Germinal center (tissue), 1 donor: ENCODE results near the gene PDCL3.

ENCODE experiments used
- DNase-seq: peaks from one replicate; pipeline ENCODE4 v3.0.0; 2012; ENCODE audit warnings: mixed read lengths, low spot score

PDCL3 gene

GRCh38 chr2:100560216-100560830 lies 2.5 kb upstream of the PDCL3 start:
- DNase-seq = no peak

DNA sequence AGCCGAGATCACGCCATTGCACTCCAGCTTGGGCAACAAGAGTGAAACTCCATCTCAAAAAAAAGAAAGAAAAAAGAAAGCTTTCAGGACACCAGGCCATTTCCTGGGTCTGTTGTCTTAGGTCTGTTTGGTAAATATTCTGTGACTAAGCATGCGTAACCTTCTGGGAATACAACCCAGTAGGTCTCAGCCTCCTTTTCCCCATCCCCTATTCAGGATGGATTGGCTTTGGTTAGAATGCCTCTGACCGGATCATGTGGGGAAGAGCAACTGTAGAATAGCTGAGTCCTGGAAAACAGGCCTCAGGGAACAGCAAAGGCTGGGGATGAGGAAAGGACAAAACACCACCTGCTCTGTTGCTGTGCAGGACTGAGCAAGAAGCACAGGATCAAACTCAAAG lies 1.6 kb upstream of the PDCL3 start:
- no peak for DNase-seq

DNA sequence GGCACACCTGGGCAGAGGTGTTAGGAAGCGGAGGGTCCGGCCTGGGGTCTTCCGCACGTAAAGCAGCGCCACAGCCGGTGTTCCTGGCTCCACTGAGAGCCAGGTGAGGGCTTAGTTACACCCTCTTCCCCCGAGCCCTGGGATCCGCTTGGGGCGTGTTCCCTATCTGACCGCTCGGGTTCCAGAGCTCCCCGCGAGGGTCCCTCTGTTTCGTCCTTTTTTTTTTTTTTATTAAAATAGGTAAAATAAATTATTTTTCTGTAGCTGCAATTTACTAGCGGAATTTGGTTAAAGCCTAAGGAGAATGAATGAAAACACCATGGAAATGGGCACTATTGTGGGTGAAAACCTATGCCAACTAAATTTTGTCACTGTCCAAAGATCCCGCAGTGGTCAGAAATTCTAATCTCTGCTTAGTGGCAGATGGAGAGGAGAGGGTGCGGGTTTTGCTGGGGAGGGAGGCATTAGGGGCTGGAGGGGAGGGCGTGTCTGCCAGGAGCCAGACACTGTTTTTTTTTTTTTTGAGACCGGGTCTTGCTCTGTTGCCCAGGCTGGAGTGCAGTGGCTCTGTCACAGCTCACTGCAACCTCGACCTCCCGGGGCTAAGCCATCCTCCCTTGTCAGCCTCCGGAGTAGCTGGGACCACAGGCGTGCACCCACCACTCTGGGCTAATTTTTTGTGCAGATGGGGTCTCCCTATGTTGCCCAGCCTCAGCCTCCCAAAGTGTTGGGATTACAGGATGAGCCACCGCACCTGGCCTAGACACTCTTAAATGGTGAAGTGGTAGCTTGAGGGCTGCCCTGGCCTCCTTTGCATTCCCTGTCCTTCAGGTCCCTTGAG lies 834 bp downstream of the PDCL3 start:
- no peak for DNase-seq

- no peak for DNase-seq
Measured at GRCh38 chr2:100568989-100569388, 6.2 kb downstream of the PDCL3 start.

- DNase-seq = no peak
Measured at GRCh38 chr2:100571668-100572067, 8.9 kb downstream of the PDCL3 start.

- no peak for DNase-seq
Measured at GRCh38 chr2:100577777-100578176, 15.0 kb downstream of the PDCL3 start.

DNA sequence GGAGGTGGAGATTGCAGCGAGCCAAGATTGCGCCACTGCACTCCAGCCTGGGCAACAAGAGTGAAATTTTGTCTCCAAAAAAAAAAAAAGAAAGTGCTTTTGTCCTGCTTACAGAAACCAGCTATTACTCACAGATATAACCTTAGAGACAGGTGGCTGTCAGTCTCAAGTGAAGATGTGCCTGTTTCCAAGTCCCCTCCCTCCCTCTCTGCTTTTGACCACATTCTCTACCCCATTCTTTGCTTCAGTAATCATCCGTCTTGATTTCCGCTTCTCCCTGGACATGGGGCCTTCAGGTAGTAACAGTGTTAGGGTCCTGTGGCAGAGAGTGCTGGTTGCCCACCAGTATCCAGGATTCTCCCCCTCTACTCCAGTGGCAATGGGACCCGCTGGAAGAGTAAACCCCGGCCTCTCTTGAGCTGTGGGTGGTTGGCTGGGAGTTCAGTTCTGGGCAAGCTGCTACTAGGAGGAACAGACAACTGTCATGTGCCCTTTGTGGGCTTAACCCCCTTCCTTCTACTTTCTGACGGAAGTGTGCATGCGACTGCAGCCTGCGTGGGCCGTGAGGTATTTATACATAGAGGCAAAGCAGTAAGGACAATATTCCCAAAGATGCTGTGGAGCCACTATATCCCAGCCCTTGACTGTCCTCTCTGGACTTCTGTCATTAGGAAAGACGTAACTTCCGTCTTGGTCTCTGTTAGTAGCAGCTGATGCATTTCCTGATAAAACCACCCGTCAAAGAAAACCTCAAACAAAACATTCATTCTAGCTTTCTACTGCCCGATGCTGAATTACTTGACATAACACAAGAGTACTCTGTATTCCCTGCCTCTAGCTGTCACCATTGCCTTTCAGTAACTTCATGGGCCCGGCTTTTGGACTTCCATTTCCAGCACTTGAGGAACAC lies 17.8 kb downstream of the PDCL3 start:
- DNase-seq = peak; percentile 52

GRCh38 chr2:100581277-100581612 lies 18.5 kb downstream of the PDCL3 start:
- DNase-seq = no peak

- no peak for DNase-seq
Measured at GRCh38 chr2:100584816-100585215, 22.0 kb downstream of the PDCL3 start.

DNA sequence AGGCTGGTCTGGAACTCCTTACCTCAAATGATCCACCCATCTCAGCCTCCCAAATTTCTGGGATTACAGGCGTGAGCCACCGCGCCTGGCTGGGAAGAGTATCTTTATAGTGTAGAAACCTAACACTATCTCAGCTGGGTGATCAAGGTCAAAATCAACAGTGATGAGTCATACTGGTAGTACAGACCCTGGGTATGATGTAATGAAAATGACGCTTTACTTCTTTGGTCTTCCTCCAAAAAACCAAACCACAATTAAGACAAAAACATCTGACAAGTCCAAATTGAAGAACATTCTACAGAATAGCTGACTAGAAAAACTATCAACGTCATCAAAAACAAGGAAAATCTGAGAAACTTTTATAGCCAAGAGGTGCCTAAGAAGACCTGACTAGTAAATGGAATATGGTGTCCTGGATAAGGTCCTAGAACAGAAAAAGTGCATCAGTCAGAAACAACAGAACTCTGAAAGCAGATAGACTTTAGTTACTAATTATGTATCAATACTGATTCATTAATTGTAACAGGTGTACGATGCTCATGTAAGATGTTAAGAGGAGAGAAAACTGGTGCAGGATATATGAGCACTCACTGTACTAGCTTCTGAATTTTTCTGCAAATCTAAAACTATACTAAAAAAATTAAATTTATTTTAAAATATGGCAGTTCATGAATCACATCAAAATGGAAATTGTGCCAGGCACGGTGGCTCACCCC lies 25.4 kb downstream of the PDCL3 start:
- no peak for DNase-seq

GRCh38 chr2:100589527-100589926 lies 26.7 kb downstream of the PDCL3 start:
- DNase-seq = no peak

GRCh38 chr2:100592226-100592625 lies 29.4 kb downstream of the PDCL3 start:
- no peak for DNase-seq

GRCh38 chr2:100596465-100596864 lies 33.7 kb downstream of the PDCL3 start:
- DNase-seq = no peak

- DNase-seq = no peak
Measured at GRCh38 chr2:100599566-100599965, 36.8 kb downstream of the PDCL3 start.

DNA sequence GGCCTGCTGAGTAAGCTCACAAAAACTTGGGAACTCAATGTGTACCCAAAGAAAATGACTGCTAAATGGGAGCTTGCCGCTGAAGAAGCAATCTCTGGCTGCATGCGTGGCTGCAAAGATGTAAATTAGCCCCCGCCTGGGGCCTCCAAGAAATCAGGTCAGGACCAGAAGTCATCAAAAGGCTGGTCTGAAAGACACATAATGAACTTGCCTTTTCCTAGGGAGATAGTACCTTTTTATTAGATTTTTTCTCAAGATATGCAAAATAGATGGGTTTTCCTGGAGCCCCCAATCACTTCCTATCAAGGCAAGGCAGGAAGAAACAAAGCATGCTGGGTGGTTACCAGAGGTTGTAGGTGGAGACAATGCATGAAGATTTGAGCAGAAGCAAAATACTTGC lies 38.9 kb downstream of the PDCL3 start:
- peak; percentile 19 for DNase-seq

GRCh38 chr2:100603414-100603813 lies 40.6 kb downstream of the PDCL3 start:
- no peak for DNase-seq

DNA sequence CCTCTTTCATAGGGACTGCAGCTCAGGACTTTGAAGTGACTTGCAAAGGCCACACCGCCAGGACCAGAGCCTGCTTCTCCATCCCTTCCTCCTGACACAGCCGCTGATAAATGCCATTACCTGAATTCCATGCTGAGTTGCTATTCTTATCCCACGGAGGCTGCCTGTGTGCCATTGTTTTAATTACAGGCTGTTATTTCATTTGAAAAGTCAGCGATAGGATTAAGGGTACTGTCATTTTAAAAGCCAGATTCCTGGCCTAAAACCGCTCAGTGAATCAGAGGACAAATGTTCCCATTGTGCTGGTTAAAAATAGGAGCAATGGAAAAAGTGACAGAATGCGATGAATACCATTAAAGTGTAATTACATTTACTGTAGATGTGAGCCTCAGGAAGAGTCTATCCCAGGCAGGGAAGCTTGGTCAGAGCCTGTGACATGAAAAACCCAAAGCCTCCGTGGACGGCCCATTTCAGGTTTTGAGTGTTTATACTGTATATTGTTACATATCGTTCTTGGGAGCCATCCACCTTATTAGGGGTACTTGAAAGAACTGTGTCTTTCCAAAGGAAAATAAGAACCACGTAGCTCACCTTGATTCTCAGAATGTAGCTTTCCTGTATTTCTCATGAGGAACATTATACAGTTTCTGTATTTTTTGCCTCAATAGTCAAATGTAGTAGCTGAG lies 41.3 kb downstream of the PDCL3 start:
- no peak for DNase-seq

DNA sequence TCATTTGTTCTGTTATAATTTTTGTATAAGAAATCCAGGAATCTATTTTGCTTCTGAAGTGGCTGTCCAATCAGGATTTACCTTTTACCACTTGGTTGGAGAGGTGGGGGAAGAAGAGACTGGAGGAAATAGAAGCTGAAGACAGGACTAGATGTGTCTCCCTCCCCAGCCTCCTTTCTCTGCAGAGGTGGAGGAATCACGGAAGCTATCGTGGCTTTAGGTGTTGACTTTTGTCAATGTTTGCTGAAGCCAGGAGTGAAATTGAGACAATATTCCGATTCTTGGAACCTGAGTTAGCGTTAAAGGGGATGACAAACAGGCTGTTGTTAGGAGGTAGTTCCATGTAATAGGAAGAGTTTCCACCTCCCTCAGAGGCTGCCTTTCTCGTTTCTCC lies 43.5 kb downstream of the PDCL3 start:
- DNase-seq = no peak

DNA sequence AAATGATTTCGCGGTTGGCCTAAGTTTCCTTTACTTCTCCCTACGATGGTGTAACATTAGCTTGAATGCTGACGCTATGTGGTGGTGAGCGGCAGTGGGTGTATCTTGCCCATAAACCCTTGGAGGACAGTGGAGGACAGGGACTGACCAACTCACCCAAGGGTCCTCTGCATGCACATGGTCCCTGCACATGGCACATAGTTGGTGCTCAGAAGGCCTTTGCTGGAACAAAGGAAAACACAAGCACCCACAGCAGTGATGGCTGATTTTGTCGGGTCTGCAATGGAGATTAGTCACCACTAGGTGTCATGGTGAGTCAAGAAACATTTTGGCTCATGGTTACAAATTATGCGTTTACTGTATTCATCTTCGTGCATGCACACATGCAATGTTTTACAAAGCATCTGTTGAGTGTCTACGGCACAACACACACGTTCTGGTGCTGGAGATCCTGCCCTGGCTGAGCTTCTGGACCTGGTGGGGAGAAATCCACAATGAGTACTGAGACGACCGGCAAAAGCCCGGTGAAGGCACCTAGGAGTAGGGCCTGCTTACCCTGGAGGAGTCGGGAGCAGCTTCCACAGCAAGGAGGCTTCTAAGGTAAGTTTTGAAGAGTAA lies 44.0 kb downstream of the PDCL3 start:
- DNase-seq = peak; percentile 45

- peak; percentile 49 for DNase-seq
Measured at GRCh38 chr2:100610381-100610831, 47.6 kb downstream of the PDCL3 start.
